IMR-90 (cell line): ENCODE measurements around the gene EYS. TPM values are rescaled to one million over a fixed set of nuclear protein-coding genes. Genes with fewer than 3 reads are reported as not detected.

Experiments used
- ATAC-seq: fragments of 200-7000 bp; cut with Tn5 transposase; 2 replicates; pipeline ENCODE4 v1.9.1; 2020; ENCODE audit warnings: low read depth, mild to moderate bottlenecking, moderate library complexity
- BruUV-seq: library from RNA; stranded (reverse); fragments of 400-500 nt; replicated peaks from 2 replicates; lab custom pipeline; 2021; lab: Mats Ljungman, UMichigan
- CTCF ChIA-PET: fragments of 300-600 bp; formaldehyde crosslinking; extraction: SDS; loops from one replicate; lab custom pipeline; 2021; ENCODE audit warnings: antibody characterized with exemption; lab: Yijun Ruan, JAX
- POLR2A ChIA-PET: fragments of 300-600 bp; sonication (Branson Sonifier 250); formaldehyde crosslinking; loops from one replicate; lab custom pipeline; 2022; ENCODE audit warnings: antibody characterized with exemption; ENCODE audit not compliant: unreplicated experiment; lab: Charles Lee
- DNase-seq: peaks from one replicate; pipeline ENCODE4 v3.0.0; 2013
- H2AFZ ChIP-seq: replicated peaks from 2 replicates; pipeline ENCODE3; 2013; ENCODE audit warnings: low read length, mild to moderate bottlenecking; ENCODE audit not compliant: poor library complexity
- H2AK5ac ChIP-seq: 2 replicates; pipeline ENCODE4 v1.6.1; 2013; ENCODE audit warnings: low read depth, low read length, inconsistent platforms
- H2AK9ac ChIP-seq: replicated peaks from 2 replicates; pipeline ENCODE3; 2013; ENCODE audit warnings: mild to moderate bottlenecking, low read depth, low read length, moderate library complexity; ENCODE audit not compliant: poor library complexity
- H2BK120ac ChIP-seq: 2 replicates; pipeline ENCODE4 v1.6.1; 2013; ENCODE audit warnings: low read depth, low read length, inconsistent platforms
- H2BK15ac ChIP-seq: 3 replicates; pipeline ENCODE4 v1.6.1; 2013; ENCODE audit warnings: low read depth, low read length, inconsistent platforms
- H2BK20ac ChIP-seq: 2 replicates; pipeline ENCODE4 v1.6.1; 2013; ENCODE audit warnings: low read depth, mild to moderate bottlenecking, inconsistent platforms, low read length, moderate library complexity
- H2BK5ac ChIP-seq: 2 replicates; pipeline ENCODE4 v1.6.1; 2013; ENCODE audit warnings: mild to moderate bottlenecking, low read depth, low read length, inconsistent platforms; ENCODE audit not compliant: poor library complexity, severe bottlenecking
- H3K14ac ChIP-seq: replicated peaks from 2 replicates; pipeline ENCODE4 v1.6.1; 2013; ENCODE audit warnings: low read depth, low read length, inconsistent platforms
- H3K18ac ChIP-seq: 2 replicates; pipeline ENCODE4 v1.6.1; 2013; ENCODE audit warnings: low read depth, low read length, control low read depth
- H3K23ac ChIP-seq: 2 replicates; pipeline ENCODE4 v1.6.1; 2013; ENCODE audit warnings: low read depth, low read length, inconsistent platforms
- H3K27ac ChIP-seq: 2 replicates; pipeline ENCODE4 v1.5.1; 2013; ENCODE audit warnings: mild to moderate bottlenecking, control low read depth, low read length; ENCODE audit not compliant: insufficient read depth
- H3K27me3 ChIP-seq: 2 replicates; pipeline ENCODE4 v1.6.1; 2013; ENCODE audit warnings: low read length; ENCODE audit not compliant: control insufficient read depth, insufficient read depth
- H3K36me3 ChIP-seq: 2 replicates; pipeline ENCODE4 v1.6.1; 2013; ENCODE audit warnings: low read length, mixed read lengths; ENCODE audit not compliant: control insufficient read depth, insufficient read depth
- H3K4ac ChIP-seq: 2 replicates; pipeline ENCODE4 v1.6.1; 2013; ENCODE audit warnings: low read depth, low read length, inconsistent platforms
- H3K4me1 ChIP-seq: 2 replicates; pipeline ENCODE4 v1.6.1; 2013; ENCODE audit warnings: low read length, mixed read lengths; ENCODE audit not compliant: control insufficient read depth, insufficient read depth
- H3K4me2 ChIP-seq: 2 replicates; pipeline ENCODE4 v1.6.1; 2013; ENCODE audit warnings: low read depth, mild to moderate bottlenecking, control low read depth, low read length, moderate library complexity
- H3K4me3 ChIP-seq: 2 replicates; pipeline ENCODE4 v1.5.1; 2013; ENCODE audit warnings: low read depth, mild to moderate bottlenecking, control low read depth, low read length, moderate library complexity; ENCODE audit not compliant: insufficient read depth
- H3K56ac ChIP-seq: 2 replicates; pipeline ENCODE4 v1.6.1; 2013; ENCODE audit warnings: low read length, inconsistent platforms; ENCODE audit not compliant: insufficient read depth; ENCODE audit errors: extremely low read depth
- H3K79me1 ChIP-seq, 2 experiments: 2 replicates each; pipeline ENCODE4 v1.6.1; 2013; ENCODE audit warnings: low read length in 2 of 2, inconsistent platforms in 1 of 2, low read depth in 1 of 2
- H3K9ac ChIP-seq: 2 replicates; pipeline ENCODE4 v1.6.1; 2013; ENCODE audit warnings: low read depth, low read length, control low read depth
- H3K9me1 ChIP-seq: 2 replicates; pipeline ENCODE4 v1.6.1; 2013; ENCODE audit warnings: low read length, inconsistent platforms; ENCODE audit not compliant: insufficient read depth
- H3K9me3 ChIP-seq: 2 replicates; pipeline ENCODE4 v1.6.1; 2013; ENCODE audit warnings: low read length; ENCODE audit not compliant: control insufficient read depth, insufficient read depth
- H4K20me1 ChIP-seq: 2 replicates; pipeline ENCODE4 v1.6.1; 2013; ENCODE audit warnings: low read length, inconsistent platforms; ENCODE audit not compliant: insufficient read depth
- H4K5ac ChIP-seq: 2 replicates; pipeline ENCODE4 v1.6.1; 2013; ENCODE audit warnings: mild to moderate bottlenecking, low read depth, low read length, control low read depth
- H4K8ac ChIP-seq, 2 experiments: 2 replicates each; pipeline ENCODE4 v1.6.1; 2013; ENCODE audit warnings: low read depth in 2 of 2, low read length in 2 of 2, control low read depth in 1 of 2, inconsistent platforms in 1 of 2
- H4K91ac ChIP-seq: 2 replicates; pipeline ENCODE4 v1.6.1; 2013; ENCODE audit warnings: low read depth, low read length, inconsistent platforms; ENCODE audit not compliant: insufficient read depth
- CTCF ChIP-seq: conservative IDR thresholded peaks from 2 replicates; pipeline ENCODE4 v1.5.1; 2012; ENCODE audit warnings: mild to moderate bottlenecking, low read depth, low read length, improper control_type of control experiment
- MAFK ChIP-seq: IDR thresholded peaks from 2 replicates; pipeline ENCODE4 v1.6.1; 2012; ENCODE audit warnings: low read depth, low read length, improper control_type of control experiment
- WGBS, 2 experiments: methylation state at CpG; one replicate each; pipeline versions ENCODE4 v1.1.5 to v1.1.7; 2013; ENCODE audit warnings: missing lambda C conversion rate in 2 of 2; ENCODE audit not compliant: insufficient read length in 1 of 2; ENCODE audit errors: extremely low coverage in 2 of 2; 5-methylcytosine and 5-hydroxymethylcytosine counted together
- dilution Hi-C: fragments of 300-500 bp; cut with HindIII; formaldehyde crosslinking; loops from one replicate; pipeline ENCODE4 v1.14.3; 2018; ENCODE audit warnings: low sequenced_read_pairs; ENCODE audit not compliant: unreplicated experiment
- in situ Hi-C: fragments of 300-500 bp; cut with MboI; formaldehyde crosslinking; loops from 3 replicates; pipeline ENCODE4 v1.14.3; 2019; ENCODE audit warnings: low sequenced_read_pairs, inconsistent platforms, mixed read lengths
- intact Hi-C: fragments of 100-400 bp; cut with micrococcal nuclease; formaldehyde crosslinking; loops from 2 replicates; pipeline ENCODE4 v1.10.0; 2022
- polyA plus RNA-seq, 3 experiments: library from polyadenylated mRNA; depleted of rRNA; stranded (reverse); fragments of >200 nt; gene quantifications; 2 replicates each; pipeline ENCODE4 v1.2.3, GENCODE V29; 2012; ENCODE audit warnings: low replicate concordance in 1 of 3
- total RNA-seq: library from RNA; depleted of rRNA; stranded (reverse); fragments of >200 nt; gene quantifications from 2 replicates; pipeline ENCODE4 v1.2.3, GENCODE V29; 2012

Gene EYS
- total and polyA plus RNA-seq, 2 of the 4 experiments (the other 2 are of a cell fraction): under 0.01 TPM; not detected in 1

GRCh38 chr6:64437996-64438395 lies 1269.0 kb downstream of the EYS start:
- Histone ChIP-seq H2BK5ac (no peak overlapping the region), H3K4me1 (no peaks in the 10 kb centered on the region), H3K4ac (no peak overlapping the region), H3K4me3 (no peak overlapping the region), H3K9me1 (no peaks in the 10 kb centered on the region), H4K8ac (no peak overlapping the region), H3K36me3 (no peaks in the 10 kb centered on the region), H2BK15ac (no peak overlapping the region), H3K18ac (no peak overlapping the region), H3K27ac (no peak overlapping the region), H2BK20ac (no peak overlapping the region), H3K27me3 (no peaks in the 10 kb centered on the region), H4K5ac (no peak overlapping the region), H3K23ac (no peak overlapping the region), H3K9ac (no peak overlapping the region), H3K56ac (no peak overlapping the region), H3K14ac (no peak overlapping the region), H4K20me1 (no peaks in the 10 kb centered on the region), H2BK120ac (no peak overlapping the region), H3K79me1 (no peaks in the 10 kb centered on the region), H2AK9ac (no peak overlapping the region), H4K91ac (no peak overlapping the region), H3K4me2 (no peak overlapping the region), H3K9me3 (no peaks in the 10 kb centered on the region), H2AK5ac (no peak overlapping the region), H2AFZ (no peak overlapping the region)
- intact Hi-C loops (no loop called here), in situ Hi-C loops (no loop called here), dilution Hi-C loops (no loop called here)
- ChIA-PET CTCF (no interaction called here), POLR2A (no interaction called here)
- TF ChIP-seq MAFK: peak; percentile 7; the same call in 1 of the 2 replicates
- TF ChIP-seq CTCF: no peak
- no TSS peak for BruUV-seq
- WGBS, 2 experiments: no CpG with 5 or more reads among the region's 2 CpGs
- DNase-seq: no peak
- ATAC-seq: no peak
